ENCODE measurements around the gene CD48. TPM values are rescaled to one million over a fixed set of nuclear protein-coding genes. Genes with fewer than 3 reads are reported as not detected.

The CD48 gene, protein sequence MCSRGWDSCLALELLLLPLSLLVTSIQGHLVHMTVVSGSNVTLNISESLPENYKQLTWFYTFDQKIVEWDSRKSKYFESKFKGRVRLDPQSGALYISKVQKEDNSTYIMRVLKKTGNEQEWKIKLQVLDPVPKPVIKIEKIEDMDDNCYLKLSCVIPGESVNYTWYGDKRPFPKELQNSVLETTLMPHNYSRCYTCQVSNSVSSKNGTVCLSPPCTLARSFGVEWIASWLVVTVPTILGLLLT
- total RNA-seq: not detected in 2 replicates

DNA sequence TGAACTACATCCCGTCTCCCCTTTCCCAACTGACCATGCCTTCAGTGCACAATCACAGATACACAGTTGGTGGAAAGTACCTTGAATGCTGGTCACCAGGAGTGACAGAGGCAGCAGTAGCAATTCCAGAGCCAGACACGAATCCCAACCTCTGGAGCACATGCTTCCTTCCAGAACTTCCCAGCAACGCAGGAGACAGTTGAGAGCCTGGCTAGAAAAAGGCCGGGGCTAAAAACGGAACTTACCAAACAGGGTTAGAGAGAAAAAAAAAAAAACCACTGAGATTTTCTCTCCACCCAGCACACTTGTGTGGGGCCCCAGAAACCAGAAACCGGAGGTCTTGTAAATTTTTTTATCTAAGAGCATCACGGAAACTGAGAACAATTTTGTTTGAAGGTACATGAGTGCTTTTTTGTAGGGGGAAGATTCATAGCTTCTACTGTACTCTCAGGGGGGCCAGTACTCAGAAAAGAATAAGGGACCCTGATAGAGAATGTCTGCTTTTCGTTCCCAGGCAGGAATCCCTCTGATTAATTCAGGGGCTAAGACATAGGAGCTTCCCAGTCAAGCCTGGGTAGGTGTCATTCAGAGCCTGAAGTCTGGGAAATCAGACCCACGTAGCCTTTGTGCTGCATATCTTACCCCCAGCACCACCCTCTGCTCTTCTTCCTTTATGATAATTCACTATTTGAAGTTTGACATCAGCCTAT is at the start of gene CD48:
TSS of gene CD48 (minus strand) at position 221 of the 710 bp plus-strand sequence. CDS start at position 162, 59 bp downstream.
- DNase-seq (ENCODE audit: low read depth): no peak

DNA sequence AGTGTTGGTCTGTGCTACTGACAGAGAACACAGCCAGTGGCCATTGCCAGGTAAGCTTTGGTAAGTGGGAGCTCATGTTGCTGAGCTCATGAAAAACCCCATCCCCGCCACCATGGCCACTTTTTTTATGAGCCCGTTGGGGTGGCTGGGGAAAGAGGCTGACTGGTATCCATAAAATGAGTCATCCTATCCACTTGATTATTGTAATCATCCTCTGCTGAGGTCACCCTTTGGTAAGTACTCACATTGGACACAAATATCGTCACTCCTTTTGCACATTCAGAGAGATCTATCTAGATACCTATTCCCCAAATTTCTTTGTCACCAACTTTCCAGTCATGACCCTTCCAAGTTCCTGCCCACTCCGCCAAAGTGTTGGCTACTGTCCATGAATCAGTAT is 49.4 kb upstream of the CD48 start:
- no peak for DNase-seq (ENCODE audit: low read depth)

DNA sequence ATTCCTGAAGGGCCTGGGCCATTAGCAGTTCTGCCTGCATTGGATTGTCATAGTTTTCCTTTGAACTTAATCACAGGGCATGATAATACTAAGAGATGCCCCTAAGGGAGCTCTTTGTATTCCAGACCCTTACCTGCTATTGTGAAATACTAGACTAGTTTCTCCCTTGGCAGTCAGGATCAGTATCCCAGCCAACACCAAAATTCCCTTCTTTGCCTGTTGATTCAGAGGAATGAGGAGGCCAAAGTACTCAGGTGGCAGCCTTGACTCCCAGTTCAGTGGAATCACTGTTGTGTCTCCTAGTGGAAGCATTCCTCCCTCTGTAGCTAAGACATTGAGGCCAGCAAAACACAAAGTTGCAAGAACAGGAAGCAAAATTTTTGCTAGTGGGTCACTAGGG is 48.1 kb upstream of the CD48 start:
- no peak for DNase-seq (ENCODE audit: low read depth)

DNA sequence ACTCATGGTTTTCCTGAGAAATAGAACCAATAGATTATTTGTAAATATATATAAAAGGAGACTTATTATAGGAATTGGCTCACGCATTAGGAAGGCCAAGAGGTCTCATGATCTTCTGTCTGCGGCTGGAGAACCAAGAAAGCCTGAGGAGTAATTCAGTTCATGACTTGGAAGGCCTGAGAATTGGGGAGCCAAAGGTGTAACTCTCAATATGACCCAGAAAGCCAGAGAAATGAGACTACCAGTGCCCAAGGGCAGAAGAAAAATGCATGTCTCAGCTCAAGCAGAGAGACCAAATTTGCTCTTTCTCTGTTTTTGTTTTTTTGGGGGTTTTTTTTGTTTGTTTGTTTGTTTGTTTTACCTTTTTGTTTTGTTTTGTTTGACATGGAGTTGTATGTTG is 46.9 kb upstream of the CD48 start:
- DNase-seq (ENCODE audit: low read depth): no peak

DNA sequence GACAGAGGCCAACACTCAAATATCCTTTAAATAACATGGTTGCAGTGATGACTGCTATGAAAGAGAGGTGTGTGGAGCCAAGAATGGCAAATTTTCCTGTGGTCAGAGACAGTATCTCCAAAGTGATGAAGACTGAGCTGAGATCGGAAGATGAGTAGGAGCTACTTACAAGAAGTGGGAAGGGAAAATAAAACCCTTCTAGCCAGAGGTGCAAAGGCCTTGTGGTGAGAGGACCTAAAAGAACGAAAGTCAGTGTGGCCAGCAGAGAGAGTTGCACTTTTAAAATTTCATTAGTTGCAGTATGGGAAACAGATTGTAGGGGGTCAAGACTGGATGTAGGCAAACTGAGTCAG is 45.2 kb upstream of the CD48 start:
- no peak for DNase-seq (ENCODE audit: low read depth)

DNA sequence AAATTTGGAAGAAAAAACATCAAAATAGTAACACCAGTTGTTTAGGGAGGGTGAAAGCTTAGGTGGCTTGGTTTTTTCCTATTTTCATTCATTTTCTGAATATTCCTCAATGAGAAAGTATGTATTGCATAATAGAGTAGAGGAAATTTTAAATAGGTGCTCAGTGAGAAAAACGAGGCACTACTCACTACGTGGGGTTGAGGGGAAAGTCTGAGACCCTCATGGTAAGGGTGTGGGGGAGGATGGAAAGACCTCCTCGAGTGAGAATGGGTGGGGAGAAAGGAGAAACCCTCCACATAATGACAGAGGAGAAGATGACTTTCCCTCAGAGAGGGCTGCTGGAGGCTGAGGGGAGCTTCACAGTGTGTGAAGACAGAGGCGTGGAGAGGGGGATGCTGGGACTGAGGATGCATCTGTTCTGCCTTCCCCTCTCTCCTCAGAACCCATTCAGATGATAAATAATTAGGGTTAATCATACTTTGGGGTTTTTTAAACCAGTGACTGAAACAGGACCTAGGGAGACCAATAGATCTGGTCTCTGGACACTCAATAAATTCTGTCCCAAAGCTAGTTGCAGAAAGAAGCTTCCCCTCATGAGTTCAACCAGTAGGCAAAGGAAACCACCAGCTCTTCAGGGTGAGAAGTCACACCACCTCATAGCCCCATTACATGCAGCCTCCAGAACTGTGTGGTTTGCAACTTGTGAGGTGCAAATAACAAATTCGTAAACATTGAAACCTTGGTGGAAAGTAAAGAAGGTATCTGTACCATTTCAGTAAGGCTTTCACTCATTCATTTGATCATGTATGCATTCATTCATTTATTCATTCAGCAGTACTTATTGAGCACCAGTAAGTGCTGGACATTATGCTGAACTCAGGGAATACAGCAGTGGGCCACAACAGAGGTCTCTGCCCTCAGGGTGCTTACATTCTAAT is 44.6 kb upstream of the CD48 start:
- DNase-seq (ENCODE audit: low read depth): no peak

DNA sequence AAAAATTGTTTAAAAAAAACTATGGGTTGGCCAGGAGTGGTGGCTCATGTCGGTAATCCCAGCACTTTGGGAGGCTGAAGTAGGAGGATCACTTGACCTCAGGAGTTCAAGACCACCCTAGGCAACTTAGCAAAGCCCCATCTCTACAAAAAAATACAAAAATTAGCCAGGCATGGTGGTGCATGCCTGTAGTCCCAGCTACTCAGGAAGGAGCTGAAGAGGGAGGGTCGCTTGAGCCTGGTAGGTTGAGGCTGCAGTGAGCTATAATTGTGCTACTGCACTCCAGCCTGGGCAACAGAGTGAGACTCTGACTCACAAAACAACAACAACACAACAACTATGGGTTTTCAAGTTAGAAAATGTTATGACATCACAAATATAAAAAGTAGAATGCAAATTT is 43.8 kb upstream of the CD48 start:
- no peak for DNase-seq (ENCODE audit: low read depth)

DNA sequence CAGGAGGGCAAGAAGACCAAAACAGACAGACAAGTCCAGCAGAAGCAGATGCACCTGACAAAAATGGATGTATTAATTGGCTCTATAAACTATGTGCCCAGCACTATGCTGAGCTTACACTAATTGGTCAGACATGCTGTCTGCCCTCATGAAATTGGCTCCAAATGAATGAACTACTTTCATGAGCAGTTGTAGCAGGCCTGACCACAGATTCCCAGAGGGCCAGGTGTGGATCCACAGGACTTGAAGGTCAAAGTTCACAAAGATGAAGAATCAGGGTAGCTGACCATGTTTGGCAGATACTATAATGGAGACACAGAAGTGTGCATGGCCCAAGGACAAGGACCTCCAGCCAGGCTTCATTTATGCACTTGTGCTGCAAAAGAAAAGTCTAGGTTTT is 42.0 kb upstream of the CD48 start:
- no peak for DNase-seq (ENCODE audit: low read depth)

DNA sequence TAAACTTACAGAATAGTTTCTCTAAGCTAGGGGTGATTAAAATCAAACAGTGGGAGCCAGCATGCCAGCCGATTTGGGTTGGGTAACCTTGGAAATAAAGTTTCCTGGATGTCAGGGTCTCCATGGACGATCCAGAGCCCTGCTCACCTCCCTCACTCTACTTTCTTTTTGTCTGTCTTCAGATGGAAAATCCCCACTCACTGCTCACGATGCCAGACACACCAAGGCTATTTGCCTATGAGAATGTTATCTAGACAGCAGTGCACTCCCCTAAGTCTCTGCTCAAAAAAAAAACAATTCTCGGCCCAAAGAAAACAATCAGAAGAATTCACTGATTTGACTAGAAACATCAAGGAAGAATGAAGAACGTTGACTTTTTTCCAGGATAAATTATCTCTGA is 41.3 kb upstream of the CD48 start:
- no peak for DNase-seq (ENCODE audit: low read depth)

DNA sequence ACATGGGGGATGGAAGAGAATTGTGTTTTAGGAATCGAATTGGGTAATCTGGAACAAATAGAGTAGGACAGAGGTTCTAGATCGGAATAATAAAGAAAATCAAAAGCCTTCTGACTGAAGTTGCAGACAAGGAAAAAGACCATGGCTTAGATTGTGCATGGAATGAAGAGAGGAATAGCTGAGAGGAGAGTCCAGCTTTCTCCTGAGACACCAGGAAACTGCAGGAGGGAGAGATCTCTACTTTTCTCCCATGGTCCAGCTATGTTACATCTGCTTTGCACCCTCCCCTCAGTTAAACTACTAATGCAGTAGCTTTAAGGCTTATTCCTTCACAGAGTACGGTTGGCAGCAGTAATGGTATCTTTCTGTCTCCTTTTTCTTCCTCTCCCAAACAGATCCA is 40.8 kb upstream of the CD48 start:
- DNase-seq (ENCODE audit: low read depth): no peak

DNA sequence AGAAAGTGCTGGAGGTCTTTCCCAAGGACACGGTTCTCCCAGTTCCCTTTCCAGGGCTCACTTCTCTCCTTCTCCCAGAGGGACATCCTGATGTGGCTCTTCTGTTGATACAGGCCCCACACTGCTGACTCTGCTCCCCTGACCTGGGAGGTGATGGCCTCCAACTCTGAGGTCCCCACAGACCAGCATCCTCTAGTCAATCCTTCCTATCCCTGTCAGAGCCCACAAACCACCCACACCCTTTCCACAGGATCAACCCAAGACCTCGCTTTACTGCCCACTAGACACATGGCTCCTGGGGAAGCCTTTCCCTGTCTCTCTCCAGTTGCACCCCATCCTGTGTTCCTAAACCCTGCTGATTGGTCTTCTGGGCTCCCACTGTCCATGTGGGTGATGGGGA is 39.0 kb upstream of the CD48 start:
- DNase-seq (ENCODE audit: low read depth): no peak

DNA sequence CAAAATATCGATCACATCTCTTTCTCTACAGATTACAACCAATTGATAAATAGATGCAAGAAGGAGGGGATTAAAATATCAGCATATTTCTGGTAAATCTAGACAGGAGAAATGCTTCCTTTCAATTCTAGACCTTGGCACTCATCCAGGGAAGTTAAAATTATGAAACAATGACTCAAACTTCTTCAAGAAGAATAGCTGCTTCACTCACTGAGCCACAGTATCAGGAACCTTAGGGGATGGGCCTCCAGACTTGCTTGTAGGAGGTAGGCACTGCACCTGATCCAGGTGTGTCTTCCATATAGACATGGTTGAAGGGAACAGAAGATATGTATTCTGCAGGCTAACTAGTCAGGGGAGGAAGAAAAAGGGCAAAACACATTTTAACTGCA is 37.3 kb upstream of the CD48 start:
- DNase-seq (ENCODE audit: low read depth): no peak

DNA sequence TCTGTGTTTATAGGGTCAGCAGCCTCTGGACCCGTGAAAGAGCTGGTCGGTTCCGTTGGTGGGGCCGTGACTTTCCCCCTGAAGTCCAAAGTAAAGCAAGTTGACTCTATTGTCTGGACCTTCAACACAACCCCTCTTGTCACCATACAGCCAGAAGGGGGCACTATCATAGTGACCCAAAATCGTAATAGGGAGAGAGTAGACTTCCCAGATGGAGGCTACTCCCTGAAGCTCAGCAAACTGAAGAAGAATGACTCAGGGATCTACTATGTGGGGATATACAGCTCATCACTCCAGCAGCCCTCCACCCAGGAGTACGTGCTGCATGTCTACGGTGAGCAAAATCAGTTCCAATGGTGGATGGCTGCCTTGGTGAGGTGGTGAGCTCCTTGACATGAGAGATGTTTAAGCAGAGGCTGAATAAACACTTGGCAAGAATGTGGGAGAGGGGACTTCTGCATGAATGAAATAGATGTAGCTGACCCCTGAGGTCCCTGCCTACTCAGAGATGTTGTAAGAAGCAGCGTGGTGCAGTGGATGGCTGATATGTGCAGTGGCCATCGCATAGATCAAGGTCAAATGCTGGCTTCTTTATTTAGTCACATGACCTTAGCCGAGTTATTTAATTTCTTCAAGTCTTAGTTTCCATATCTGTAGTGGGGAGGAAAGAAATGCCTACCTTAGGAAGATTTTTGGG is 36.7 kb upstream of the CD48 start:
- DNase-seq (ENCODE audit: low read depth): no peak

DNA sequence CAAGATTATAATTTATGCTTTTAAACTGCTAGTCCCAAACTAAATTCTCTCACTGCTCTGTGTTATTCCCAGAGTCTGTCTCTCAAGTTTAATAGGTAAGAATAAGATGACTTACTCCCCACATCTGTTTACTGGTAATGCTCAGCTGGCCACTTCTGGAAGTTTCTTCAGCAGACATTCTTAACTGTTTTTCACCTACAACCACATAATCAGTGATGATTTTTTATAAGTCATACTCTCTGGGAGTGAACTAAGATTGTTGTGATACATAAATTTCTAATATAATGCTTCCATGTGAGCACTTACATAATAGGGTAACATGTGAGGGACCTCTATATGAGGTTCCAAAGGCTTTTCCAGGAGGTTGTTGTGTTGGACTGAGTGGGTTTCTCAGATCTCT is 36.1 kb upstream of the CD48 start:
- no peak for DNase-seq (ENCODE audit: low read depth)

DNA sequence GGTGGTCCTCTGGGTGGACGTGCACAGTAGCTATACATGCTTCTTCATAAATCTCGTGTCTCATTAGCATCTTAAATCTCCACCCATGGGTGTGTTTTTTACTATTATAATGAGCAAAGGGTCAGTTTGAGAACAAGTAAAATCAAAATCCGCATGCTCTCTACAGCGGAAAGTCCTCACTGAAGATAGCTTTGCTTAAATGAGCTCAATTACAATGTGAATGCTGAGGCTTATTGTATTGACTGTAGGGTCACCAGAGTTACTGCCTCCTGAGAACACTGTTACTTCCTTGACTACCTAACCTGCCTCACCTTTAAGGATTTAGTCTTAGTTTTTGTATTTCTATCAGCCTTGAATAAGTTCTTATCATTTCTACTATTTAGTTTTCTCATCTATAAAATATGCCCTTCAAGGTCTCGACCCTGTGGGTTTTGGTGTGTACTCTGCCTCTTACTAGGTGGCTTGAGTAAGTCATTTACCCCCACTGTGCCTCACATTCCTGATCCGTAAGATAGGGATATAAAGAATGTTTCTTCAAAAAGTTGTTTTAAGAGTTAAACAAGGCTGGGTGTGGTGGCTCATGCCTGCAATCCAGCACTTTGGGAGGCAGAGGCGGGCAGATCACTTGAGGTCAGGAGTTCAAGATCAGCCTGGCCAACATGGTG is 35.3 kb upstream of the CD48 start:
- DNase-seq (ENCODE audit: low read depth): no peak

DNA sequence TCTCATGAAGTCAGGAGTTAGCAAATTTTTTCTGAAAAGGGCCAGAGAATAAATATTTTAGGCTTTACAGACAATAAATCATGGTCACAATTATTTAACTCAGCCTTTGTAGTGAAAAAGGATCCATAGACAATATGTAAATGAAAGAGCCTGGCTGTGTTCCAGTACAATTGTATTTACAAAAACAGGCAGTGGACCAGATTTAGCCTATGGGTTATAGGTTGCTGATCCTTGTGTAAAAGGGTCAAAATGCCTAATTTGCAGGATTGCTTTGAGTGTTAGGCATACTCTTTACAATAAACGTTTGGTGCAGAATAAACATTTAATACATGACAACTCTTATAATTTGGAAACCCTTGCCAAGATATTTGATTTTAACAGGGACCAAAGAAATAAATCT is 33.9 kb upstream of the CD48 start:
- DNase-seq (ENCODE audit: low read depth): no peak

DNA sequence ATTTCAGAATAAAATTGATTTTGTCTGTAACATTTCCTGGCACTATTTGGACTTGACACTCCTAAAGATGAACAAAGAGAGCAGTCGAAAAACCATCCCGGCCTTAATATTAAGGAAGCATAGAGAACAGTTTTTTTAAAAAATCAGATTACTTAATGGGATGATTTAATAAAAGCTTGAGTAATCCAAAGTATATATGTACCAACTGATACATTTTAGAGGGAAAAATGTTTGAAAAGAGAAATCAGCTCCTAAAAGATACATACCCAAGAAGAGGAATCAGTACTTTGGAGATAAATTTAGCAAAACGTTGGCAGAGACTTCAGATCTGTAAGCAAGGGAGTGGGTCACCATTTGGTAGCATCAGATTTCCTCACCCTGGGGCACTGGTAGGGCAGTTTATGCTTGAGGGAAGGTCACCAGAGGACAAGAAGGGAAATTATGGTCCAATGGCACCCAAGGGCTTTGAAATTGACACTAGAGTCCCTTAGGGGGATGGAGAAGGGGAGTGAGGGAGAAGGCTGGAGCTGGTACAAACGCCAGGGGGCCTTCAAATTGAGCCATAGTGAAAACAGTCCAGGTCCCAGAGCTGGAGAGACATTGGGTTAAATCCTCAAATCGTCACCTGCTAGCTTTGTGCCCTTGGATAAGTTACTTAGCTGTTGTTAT is 33.4 kb upstream of the CD48 start:
- no peak for DNase-seq (ENCODE audit: low read depth)

DNA sequence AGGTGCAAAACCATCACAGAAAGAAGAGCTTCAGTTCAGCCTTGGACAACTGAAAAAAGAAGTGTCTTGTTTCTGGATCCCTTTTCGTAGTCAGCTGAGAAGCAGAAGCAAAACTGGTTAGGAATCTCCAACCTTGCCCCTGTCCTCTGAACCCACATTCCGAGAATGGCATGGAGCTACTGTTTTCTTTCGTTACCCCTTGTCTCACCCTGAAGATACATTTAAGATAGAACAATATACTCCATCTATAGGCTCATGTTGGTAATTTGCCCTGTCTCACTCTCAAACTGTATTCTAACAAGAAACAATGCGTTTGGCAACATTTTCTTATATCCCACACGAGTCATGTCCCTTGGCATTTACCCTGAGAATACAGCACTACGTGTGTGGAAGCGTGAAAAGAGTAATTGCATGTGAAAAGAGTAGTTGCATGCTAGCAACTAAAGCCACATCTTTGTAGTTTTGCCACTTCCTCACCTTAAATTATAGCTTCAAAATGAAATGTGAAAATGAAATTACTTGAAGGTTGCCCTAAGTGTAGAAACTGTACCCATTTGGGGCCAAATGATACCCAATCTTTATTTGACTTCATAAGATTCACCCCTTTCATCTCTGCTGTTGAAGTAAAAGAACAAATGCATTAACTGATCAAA is 32.7 kb upstream of the CD48 start:
- DNase-seq (ENCODE audit: low read depth): no peak

DNA sequence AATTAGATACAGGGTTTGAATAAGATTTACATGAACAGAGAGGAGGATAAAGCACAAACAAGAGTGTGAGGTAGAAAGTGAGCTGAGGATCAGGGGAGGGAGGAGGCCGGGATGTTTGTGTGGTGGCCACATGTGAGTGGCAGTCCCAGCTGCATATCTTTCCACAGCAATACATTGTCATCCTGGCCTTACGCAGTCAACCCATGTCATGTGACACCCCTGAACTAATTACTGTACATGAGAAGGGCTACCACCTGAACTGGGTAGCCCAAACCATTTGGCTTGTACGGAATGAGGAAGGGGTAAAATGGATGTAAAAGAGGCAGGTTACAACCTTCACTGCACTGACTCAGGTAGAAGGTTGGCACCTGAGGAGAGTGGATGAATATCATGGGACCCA is 31.6 kb upstream of the CD48 start:
- DNase-seq (ENCODE audit: low read depth): no peak

DNA sequence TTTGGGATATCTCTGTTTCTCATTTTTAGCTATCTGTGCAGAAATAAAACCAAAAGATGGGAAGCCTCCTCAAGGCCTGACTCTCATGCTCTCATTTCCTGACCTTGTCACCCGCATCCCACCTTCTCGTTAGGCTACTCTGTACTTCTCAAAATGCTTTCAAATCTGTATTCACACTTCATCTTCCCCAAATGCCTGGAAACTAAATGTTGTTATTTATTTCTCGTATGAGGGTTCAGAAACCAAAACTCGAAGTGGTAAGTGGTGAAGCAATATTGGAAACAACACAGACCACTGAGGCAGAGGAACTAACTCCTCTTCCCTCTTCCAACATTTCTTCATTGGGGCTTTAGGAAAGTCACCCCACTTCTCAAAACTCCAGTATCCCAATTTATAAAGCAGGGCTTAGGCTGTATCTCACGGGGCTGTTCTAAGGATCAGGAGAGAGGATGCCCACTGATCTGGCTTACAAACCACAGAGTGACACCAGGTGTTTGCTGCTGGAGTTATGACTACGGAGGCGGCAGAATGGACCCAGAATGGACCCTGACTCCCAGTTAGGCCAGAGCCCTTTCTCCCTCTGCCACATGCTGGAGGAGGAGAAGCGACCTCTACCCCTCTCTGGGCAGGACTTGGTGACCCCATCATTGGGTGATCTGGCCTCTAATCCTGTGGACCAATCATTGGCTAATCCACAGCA is 31.0 kb upstream of the CD48 start:
- no peak for DNase-seq (ENCODE audit: low read depth)

Measured in renal cortical epithelial cell (primary cell).